Hematopoietic multipotent progenitor cell (in vitro differentiated cells): Measurements from ENCODE around the gene EGF. TPM values are rescaled to one million over a fixed set of nuclear protein-coding genes. Genes with fewer than 3 reads are reported as not detected.
"Not testable (repeated sequence)": the region's sequence is repeated elsewhere in the genome, so short reads cannot be mapped to it uniquely, and the experiment has no call there.

Experiments
- DNase-seq, 3 donors: peaks; one replicate each; pipeline ENCODE4 v3.0.0-alpha.2; 2011 to 2015; ENCODE audit warnings: low read depth in 2 of 3, low spot score in 2 of 3
- total RNA-seq: library from RNA; depleted of rRNA; stranded (reverse); fragments of >200 nt; gene quantifications from one replicate; pipeline ENCODE4 v1.2.3, GENCODE V29; 2012

The EGF gene
- 1.1 TPM for total RNA-seq

DNA sequence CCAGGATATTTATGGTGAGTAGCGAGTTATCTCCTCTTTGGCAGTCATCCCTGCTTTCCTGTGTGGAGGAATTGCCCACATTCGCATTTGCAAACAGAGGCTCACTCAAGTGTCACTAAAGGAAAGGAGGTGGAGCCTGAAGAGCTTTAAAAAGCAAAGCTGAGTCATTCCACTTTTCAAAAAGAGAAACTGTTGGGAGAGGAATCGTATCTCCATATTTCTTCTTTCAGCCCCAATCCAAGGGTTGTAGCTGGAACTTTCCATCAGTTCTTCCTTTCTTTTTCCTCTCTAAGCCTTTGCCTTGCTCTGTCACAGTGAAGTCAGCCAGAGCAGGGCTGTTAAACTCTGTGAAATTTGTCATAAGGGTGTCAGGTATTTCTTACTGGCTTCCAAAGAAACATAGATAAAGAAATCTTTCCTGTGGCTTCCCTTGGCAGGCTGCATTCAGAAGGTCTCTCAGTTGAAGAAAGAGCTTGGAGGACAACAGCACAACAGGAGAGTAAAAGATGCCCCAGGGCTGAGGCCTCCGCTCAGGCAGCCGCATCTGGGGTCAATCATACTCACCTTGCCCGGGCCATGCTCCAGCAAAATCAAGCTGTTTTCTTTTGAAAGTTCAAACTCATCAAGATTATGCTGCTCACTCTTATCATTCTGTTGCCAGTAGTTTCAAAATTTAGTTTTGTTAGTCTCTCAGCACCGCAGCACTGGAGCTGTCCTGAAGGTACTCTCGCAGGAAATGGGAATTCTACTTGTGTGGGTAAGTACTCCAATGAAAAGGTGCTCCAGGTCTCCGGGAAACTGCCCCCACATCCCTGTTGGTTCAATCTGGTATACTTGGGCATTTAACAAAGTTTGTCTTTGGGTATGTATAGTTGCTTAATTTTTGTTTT is at the start of gene EGF:
Gene EGF (plus strand): TSS at position 178 of the 890 bp plus-strand sequence. CDS start 453 bp downstream, at position 631.
- DNase-seq: peak in 2 of 3 donors; percentile 5 to 39

DNA sequence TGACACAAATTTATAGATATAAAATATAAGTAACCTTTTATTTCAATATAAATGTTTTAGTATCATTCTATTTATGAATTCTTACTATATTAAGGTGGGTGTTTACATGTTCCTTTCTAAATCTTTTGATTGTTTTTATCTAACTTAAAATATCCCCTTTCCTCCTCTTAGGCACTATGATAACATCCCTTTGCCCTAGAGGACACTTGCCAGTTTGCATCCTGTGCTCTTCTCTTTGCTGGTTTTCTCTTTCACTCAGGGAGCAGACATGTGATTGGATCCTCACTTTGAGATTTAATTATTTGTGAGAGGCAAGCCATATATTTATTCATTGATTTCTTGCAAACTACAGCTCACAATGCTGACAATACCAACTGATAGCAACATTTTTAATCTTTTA is 48.5 kb upstream of the EGF start:
- DNase-seq: no peak

DNA sequence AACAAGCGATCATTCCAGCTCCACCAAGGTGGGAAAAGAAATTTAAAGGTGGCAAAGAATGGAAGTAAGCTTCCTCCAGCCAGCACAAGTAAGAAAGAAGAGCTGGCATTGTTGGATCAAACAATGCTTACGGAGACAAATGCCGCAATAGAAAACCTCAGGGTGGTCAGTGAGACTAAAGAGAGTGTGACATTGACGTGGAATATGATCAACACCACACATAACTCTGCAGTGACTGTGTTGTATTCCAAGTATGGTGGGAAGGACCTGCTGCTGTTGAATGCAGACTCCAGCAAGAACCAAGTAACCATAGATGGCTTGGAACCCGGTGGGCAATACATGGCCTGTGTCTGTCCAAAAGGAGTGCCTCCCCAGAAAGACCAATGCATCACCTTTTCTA is 42.6 kb upstream of the EGF start:
- no peak for DNase-seq

- no peak for DNase-seq
These were observed 40.6 kb upstream of the EGF start for GRCh38 chr4:109872065-109872464.

DNA sequence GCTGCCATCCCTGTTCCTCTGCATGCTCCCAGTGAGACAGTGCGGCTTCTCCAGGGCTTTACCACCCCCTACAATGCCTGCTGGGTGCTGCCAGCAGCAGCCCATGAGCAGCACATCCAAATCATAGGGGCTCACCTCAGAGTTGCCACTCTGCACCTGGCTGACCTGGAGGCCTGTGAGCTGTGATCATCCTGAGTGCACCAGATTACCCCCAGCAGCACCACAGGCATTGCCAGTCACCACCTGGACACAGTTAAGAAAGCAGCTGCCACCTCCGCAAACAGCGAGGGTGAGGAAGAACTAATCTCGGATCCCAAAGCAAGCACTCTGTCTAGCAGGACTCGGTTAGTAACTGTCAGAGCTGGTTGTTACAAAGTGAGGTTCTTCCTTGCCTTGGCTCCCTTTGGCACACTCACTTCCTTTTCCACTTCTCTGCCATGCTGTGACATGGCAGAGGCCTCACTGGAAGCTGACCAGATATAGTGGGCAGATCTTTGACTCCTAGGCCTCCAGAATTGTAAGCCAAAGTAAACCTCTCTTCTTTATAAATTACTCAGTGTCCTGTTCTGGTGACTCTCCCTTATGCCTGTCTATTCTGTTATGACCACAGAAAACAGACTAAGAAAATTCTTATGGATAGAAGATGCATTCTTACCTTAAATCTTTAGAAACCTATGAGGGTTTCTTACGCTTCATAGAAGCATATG is 39.6 kb upstream of the EGF start:
- DNase-seq: no peak

- no peak for DNase-seq
These were observed 38.7 kb upstream of the EGF start for GRCh38 chr4:109873791-109874514.

- DNase-seq: no peak
These were observed 37.6 kb upstream of the EGF start for GRCh38 chr4:109875106-109875505.

- not testable (repeated sequence) for DNase-seq
These were observed 37.1 kb upstream of the EGF start for GRCh38 chr4:109875553-109875952.

- no peak for DNase-seq
These were observed 35.9 kb upstream of the EGF start for GRCh38 chr4:109876634-109877265.

DNA sequence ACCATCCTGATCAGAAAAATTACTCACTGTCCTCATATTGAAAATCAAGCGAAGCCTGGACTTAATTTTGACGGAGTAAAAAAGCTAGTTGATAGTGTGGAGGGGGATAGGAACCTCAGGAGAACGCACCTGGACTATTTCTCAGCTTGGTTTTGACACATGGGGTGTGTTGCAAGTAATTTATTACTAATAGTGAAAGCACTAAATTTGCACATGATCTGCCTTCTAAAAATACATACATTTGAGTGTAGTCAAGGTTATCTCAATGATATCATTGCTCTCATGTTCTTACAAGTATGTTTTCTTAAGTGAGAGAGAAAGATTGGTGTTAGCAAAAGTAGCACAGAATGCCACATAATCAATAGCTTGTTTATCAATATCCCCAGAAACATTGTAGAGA is 35.3 kb upstream of the EGF start:
- DNase-seq: no peak

GRCh38 chr4:109878355-109878754 is 34.3 kb upstream of the EGF start:
- no peak for DNase-seq

DNA sequence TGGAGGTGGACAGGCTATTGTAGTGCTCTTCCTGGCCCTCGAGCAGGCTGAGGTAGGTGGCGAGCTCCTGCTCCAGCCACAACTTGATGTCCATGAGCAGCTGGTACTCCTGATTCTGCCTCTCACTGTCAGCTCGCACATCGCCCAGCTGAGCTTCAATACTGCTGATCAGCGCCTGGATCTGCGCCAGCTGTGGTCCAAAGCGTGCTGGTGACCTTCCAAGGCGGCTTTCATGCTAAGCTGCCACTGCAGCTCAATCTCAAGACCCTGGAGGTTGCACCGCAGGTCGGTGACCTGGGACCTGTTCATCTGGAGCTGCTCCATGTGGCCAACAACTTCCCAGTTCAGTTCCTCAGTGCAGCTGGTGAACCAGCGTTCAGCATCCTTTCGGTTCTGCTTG is 33.6 kb upstream of the EGF start:
- no peak for DNase-seq

DNA sequence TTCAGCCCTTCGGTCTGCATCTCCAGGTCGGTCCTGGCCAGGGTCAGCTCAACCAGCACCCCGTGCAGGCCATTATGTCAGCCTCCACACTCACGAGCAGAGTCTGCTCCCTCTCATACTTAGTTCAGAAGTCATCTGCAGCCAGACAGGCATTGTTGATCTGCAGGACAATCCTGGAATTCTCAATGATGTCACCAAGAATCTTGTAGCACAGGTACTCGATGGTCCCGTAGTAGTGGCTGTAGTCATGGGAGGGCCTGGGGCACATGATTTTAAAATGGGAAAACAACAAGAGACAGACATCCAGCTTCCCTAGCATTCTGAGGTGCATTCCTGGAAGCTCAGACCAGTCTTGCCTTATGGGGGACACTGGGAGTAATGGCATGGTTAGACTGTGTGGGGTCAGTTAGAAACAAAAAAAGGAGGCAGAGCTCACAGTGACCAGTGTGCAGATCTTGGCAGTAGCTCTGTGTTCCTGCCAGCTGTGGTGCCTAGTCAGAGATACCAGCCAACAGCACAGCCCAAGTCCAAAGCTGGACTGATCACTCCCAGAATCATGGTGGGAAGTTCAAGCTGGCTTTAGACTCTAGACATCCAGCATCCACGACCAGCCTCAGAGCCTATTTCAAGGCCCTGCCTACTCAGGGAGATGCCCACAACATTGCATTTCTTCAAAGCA is 32.9 kb upstream of the EGF start:
- DNase-seq: no peak

GRCh38 chr4:109886303-109886702 is 26.4 kb upstream of the EGF start:
- DNase-seq: no peak

- DNase-seq: no peak
These were observed 25.6 kb upstream of the EGF start for GRCh38 chr4:109887071-109887470.

GRCh38 chr4:109890076-109890475 is 22.6 kb upstream of the EGF start:
- no peak for DNase-seq

GRCh38 chr4:109902559-109903251 is 10.0 kb upstream of the EGF start:
- DNase-seq: no peak

DNA sequence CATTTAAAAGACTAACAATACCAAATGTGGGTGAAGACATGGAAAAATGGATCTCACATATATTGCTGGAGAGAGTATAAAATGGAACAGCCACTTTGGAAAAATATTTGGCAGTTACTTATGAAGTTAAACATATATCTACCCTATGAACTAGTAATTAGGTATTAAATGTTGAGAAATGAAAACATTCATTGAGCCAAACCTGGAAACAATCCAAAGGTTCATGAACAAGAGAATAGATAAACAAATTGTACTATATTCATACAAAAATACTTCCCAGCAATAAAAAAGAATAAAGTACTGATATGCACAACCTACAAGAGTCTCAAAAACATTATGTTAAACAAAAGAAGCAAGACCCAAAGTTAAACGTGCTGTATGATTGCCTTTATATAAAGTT is 4.0 kb upstream of the EGF start:
- no peak for DNase-seq

- DNase-seq: no peak
These were observed 2.4 kb upstream of the EGF start for GRCh38 chr4:109910256-109910655.
